NCI-H82 (cell line): Measurements from ENCODE around the gene PLEKHA1.

Experiments
- DNase-seq: peaks from one replicate; lab custom pipeline; 2025; lab: John Stamatoyannopoulos, UW

The PLEKHA1 gene

DNA sequence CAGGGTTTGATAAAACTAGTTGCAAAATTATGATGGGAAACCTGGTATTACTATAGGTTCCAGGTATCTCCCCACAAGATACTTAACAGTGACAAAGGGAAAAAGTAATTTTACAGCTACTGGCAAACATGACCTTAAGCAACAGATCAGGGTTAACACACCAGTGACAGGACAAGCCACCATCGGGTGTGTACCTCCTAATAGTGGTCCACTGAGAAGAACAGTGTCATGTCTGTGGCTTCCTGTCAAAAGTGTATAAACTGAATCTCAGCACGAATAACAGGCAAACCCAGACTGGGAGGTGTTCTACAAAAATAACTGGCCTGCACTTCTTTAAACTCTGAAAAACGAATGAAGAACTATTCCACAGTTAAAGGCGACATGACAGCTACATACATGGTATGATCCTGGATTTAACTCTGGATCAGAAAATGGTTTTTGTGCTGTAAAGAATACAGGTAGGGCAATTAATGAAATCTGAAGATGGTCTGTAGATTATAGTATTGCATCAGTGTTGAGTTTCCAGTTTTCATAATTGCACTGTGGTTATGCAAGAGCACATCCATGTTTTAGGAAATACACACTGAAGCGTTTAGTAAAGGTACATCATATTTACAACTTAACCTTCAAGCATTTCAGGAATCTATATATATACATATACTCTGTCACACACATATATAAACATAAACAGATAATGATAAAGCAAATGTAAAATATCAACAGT lies 47.9 kb downstream of the PLEKHA1 start:
- DNase-seq, result no peak

DNA sequence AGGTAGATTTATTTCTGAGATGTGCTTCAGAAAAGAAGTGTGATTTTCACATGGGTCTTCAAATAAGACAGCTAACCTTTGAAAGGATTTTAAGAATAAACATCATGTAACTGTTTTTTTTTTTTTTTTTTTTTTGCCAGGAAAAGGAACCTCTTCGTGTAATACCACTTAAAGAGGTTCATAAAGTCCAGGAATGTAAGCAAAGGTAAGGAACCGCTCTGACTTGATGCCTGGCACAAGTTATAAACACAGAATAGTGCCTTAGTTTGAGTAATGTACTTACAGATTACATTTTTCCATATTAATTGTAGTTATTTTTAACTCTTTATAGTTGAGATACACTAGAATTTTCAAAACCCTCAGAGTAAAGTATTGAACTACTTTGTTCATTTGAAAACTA lies 49.6 kb downstream of the PLEKHA1 start:
- no peak for DNase-seq

DNA sequence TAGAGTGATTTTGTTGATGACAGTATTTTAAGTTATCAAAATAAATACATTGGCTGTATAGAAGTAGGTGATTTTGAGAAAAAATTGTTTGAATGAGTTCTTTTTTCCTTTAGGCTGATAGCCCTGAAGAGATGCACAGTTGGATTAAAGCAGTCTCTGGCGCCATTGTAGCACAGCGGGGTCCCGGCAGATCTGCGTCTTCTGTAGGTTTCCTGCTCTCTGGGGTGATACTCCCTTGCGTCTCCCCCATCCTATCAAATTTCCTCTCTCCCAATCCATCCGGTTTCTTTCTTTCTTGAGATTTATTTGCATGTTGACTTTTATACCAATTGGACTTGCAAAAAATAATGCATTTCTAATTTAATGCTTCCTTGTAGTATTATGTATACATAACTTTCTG lies 52.3 kb downstream of the PLEKHA1 start:
- DNase-seq, result no peak

DNA sequence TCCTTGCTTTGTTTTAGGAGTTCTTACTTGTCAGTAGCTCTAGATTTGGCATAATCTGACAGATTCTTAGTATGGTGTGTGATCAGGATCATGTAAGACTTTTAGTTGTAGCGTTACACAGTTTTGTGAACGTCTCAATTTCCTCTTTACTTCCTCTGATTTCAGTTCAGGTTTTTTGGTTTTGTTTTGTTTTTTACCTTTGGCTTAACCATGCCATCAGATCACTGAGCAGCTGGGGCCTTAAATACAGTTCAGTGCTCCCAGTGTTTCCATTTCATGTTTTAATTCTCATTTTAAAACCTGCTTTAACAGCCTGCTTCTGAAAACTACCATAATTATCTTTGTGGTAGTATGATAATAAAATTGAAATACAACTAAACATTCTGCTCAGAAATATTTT lies 52.8 kb downstream of the PLEKHA1 start:
- DNase-seq, result no peak

DNA sequence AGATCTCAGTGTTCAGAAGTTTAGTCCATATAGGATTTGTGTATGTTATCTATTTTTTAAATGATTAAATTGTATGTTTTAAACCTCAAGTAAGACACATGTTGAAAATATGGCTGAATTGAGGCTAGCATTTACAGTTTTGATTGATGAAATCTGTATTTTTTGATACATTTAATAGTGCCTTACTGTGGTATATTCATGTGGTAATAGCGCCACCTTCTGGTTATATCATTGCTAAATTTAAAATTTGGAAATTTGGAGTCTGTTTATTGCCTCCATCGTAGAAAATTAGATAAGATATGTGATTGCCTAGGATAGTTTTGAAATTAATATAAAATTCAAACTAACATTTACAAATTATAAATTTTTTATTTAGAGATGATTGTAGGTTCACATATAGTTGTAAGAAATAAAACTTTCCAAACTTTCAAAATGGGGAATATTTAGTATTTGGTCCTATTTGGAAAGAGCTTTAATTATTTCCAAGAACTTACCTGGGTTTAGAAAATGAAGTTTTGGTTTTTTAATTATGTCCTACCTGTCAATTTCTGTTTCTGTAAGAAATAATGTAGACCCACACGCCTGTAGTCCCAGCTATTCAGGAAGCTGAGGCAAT lies 60.8 kb downstream of the PLEKHA1 start:
- DNase-seq, result peak; percentile 67

DNA sequence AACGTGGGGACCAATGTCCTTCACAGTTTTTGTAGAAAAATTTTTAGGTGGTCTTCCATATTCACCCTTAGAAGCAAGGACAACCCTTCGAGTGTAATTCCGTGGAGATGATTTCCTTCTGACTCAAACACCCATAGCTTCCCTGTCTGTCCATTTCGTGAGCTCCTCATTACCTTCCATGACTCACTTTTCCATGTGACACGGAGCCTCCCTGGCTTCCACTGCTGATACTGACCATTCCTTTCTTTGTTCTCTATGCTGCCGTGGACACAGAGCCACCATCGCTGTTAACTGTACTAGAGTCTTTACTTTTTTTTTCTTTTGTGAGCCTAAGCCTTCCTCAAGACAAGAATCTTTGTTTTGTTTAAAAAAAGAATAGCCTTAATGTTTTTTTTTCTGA lies 67.5 kb downstream of the PLEKHA1 start:
- DNase-seq, result no peak

DNA sequence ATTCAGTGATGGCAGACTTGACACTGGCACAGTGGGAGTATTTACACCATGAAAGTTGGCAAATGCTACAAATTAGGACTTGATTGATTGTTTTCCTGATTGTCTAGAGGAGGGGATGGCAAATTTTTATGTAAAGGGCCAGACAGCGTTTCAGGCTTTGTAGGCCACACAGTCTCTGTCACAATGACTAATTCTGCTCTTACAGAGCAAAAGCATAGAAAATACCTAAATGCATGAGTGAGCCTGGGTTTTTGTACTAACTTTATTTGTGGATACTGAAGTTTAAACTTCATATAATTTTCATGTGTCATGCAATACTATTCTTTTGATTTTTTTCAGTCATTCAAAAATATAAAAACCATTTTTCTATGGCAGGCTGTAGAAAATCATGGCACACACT lies 71.0 kb downstream of the PLEKHA1 start:
- no peak for DNase-seq

DNA sequence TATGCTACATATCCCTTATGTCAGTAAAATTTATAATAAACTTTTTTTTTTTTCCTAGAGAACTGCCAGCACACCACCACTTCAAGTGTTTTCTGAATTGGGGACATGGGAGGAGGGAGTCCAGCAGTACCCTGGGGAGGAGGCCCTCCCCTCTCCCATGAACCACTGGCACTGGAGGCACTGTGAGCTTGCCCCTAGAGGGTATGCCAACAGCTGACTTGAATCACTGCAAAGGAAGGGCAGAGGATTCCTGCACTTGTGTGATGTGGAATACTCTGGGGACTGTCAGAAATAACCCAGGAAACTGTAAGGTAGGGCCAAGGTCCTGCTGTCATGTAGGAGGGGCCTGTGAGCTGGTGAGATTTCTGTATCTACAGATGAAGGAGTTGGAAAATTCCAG lies 71.4 kb downstream of the PLEKHA1 start:
- no peak for DNase-seq

DNA sequence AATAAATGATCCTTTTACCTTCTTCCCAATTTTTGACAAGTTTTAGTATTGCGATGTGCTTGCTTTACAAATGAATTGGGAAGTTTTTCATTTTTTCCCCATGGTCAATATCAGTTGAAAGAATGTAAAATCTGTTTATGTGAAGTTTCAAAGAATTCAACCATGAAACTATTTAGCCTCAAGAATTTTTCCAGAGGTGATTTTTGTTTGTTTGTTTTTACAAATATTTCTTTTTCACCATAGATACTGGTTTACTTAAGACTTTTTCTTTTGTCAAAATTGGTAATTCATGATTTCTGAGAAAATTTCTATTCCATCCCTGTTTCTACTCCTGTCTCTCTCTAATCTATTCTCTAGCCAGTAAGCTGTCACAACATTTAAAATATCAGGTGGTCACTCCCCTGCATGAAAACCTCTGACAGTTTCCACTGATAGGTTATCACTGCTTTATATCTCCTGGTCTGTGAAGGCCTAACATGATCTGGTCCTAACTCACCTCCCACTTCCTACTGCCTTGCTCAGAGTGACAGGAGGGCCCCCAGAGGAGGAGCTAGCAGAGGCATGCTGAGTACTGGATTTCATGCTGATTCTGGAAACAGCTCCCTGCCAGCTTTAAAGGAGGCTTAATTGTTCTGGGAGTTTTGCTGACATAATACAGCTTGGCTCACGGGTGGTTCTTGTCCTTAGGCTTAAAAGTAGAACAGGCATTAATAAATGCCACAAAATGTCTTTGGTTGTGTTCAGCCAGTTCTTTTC lies 72.3 kb downstream of the PLEKHA1 start:
- no peak for DNase-seq

DNA sequence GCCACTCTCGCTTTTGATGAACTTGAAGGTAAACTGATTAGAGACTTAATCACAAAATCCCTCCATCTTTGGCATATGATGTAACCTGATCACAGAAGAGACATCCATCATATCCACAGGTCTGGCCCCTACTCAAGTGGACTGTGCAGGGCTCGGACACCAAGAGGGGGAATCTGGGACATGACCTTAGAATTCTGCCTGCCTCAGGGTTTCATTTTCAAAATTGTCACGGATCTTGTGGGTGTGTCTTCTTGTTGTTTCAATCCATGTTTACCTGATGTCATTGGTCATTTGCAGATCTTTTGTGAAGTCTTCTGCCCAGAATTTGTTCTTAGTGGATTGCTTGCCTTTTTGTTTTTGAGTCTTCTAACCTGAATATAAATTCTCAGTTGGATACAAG lies 74.1 kb downstream of the PLEKHA1 start:
- peak; percentile 34 for DNase-seq

DNA sequence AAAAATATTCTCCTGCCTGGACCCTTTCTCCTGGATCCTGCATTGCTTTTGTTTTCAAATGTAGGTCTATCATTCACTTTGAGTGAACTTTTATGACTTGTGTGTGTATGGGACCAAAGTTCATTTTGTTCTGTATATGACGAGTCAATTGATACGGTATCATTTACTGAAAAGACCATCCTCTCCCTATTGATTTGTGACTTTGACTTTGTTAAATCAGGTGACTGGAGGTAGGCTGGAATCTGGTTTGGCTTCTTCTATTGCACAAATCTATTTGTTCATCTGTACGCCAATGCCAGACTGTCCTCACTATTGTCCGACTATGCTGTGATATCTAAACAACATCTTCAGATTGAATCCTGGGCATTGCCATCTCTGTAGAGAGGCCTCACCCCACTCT lies 74.6 kb downstream of the PLEKHA1 start:
- no peak for DNase-seq

DNA sequence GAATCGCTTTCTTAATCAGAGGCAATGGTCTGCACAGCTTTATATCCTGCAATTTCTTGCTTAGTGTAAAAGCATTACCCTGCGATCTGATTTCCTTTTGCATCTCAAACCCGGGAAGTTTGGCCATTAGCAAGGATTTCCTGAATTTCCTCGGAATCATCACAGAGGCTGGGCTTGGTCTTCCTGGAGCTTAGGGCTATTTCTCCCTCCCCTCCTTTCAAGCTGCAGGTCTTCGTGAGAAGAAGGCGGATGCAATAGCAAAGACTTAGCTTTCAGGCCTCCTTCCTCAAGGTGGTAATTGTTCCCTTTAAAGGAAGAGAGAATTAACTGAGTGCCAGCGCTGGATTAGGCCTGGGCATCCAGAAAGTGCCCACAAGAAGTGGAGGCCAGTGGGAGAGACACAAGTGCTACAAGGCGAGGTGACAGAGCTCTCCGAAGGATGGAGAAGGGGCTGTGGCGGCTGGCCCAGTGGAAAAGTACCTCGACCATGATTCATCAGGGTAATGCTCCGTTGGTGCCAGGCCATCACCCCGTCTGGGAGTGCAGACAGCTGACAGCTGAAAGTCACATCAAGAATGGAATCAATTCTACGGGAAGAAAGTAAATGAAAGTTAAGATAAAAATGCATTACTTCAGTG lies 76.0 kb downstream of the PLEKHA1 start:
- DNase-seq, result no peak

DNA sequence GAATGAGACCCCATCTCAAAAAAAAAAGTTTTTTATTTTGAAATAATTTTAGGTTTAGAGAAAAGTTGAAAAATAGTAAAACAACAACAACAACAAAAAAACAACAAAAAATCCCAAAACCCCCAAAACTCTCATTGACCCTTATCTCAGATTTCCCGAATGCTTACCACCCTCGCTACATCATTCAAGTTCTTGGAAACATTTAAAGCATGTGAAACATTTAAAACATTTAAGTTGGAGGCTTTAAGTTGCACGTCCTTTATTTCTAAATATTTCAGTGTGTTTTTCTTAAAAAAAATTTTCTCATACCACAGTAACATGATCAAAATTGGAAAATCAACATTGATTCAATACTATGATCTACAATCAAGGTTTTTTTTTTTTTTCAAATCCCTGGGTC lies 79.6 kb downstream of the PLEKHA1 start:
- no peak for DNase-seq

DNA sequence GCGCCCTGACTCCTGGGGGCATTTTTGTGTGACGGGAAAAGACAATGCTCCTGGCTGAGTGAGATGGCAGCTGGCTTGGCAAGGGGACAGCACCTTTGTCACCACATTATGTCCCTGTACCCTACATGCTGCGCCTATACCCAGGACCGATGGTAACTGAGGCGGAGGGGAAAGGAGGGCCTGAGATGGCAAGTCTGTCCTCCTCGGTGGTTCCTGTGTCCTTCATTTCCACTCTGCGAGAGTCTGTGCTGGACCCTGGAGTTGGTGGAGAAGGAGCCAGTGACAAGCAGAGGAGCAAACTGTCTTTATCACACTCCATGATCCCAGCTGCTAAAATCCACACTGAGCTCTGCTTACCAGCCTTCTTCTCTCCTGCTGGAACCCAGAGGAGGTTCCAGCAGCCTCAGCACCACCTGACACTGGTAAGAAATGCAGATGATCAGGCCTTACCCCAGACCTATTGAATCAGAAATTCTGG lies 80.1 kb downstream of the PLEKHA1 start, which contains the start of gene ARMS2:
ARMS2 (plus strand) TSS at position 51 of the 478 bp plus-strand sequence; CDS start at position 126, 75 bp downstream.
- no peak for DNase-seq

DNA sequence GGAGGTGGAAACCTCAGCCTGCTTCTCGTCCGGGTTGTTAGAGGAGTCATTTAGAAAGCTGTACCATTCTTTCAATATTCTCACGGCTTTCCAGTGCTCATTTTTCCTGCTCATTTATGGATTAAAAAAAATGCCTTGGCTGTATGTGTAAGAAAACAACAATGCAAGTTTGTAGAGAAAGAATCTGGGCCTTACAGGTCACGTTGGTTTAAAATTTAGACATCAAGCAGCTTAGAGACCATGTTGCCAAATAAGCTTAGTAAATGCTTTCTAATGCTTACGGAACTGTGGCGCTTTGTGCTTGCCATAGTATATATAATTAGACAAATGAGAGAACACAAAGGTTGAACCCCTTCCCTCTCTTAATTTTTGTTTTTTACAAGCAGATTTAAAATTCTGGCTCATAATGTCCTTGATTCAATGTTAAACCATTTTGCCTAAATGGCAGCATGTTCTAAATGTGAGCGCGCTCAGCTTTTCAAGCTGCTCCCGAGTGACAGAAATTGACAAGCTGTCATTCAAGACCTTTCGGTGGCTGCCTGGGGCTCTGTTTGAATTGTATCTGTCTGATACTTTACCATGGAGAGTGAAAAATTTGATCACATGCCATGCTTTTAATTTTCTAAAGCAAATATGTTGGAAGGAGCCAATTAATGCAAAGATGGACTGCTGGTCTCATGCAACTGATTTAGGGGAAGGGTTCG lies 81.0 kb downstream of the PLEKHA1 start:
- DNase-seq, result peak; percentile 64

DNA sequence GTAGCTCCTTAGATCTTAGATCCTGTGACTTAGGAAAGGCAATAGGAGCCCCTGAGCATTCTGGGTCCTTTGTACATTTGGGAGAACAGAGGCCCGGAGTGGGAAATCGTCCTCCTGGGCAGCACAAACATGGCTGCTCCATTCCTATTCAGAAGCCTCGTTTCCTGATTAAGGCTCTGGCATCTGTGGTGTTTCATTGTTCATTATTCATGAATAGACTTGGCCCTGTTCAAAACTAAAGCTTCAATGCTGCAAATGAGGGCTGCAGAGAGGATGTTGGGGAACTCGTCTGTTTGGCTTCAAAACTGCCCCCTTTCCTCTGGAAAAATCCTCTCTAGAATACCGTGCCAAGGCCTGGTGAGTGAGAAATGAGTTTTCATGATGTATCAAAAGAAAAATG lies 83.4 kb downstream of the PLEKHA1 start:
- DNase-seq, result no peak

DNA sequence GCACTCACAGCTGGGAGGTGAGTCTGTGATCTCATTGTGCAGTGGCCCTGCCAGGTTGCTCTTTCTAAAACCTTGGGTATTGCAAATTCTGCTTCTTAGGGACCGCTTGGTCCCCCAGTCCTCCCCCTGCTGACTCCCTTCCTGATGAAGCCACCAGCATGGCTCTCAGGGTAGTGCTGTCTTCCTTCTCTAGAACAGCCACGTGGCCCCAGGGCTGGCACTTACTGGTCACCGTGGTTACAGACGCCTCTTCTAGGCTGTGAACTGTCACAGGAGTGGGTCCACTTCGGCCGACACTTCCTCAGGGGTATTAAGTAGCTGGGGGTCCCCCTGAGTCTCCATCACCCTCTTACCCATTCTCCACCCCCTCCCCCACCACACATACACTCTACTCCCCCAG lies 84.2 kb downstream of the PLEKHA1 start:
- no peak for DNase-seq

DNA sequence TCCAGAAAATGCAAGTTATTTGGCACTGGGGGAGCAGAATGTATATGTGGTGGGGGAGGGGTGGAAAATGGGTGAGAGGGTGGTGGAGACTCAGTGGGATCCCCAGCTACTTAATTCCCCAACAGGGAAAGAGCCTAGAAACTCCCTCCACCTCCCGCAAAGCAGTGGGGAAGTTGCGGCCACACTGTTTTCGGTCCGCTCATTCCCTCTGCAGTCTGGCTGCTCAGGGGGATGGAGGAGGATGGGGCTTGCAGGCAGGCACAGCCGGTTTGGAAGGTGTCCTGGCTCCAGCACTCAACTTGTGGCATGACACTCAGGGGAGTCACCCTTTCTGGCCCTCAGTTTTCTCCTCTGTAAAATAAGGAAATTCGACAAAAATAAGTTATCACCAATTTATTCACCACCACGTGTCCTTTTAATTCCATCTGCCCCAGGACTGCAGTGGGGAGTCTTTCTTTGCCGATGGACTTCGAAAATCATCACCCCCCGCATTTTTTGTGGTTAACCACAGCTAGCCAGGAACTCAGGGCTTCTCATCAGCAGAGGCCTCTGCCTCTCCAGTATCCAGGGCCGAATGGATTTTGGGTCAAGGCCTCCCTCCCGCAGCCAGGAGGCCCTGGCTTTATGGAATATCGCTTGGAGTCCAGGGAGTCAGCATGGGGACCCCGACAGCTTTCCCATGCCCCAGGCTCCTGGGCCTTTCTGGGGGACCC lies 85.2 kb downstream of the PLEKHA1 start:
- DNase-seq, result no peak

DNA sequence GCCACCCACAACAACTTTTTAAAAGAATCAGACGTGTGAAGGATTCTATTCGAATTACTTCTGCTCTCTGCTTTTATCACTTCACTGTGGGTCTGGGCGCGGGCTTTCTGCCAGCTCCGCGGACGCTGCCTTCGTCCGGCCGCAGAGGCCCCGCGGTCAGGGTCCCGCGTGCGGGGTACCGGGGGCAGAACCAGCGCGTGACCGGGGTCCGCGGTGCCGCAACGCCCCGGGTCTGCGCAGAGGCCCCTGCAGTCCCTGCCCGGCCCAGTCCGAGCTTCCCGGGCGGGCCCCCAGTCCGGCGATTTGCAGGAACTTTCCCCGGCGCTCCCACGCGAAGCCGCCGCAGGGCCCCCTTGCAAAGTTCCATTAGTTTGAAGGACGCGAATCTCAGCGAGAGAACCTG lies 86.4 kb downstream of the PLEKHA1 start:
- DNase-seq, result no peak

DNA sequence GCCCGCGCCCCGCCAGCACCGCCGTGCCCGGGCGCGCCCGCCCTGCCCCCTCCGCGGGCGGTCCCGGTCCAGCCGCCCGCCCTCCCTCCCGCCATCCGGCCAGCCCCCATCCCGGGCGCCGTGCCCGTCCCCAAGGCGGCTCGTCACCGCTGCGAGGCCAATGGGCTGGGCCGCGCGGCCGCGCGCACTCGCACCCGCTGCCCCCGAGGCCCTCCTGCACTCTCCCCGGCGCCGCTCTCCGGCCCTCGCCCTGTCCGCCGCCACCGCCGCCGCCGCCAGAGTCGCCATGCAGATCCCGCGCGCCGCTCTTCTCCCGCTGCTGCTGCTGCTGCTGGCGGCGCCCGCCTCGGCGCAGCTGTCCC lies 86.8 kb downstream of the PLEKHA1 start, which contains the start of gene HTRA1:
HTRA1 (plus strand) TSS at position 187 of the 362 bp plus-strand sequence; CDS start at position 287, 100 bp downstream.
- peak; percentile 49 for DNase-seq
